H1 (cell line): ENCODE results near the gene GALNT12. TPM values are rescaled to one million over a fixed set of nuclear protein-coding genes. Genes with fewer than 3 reads are reported as not detected.

ENCODE experiments used
- MAFK ChIP-seq: IDR thresholded peaks from 2 replicates; pipeline ENCODE4 v1.6.1; 2012; ENCODE audit warnings: low read depth, mild to moderate bottlenecking, improper control_type of control experiment, low read length
- NRF1 ChIP-seq: IDR thresholded peaks from 2 replicates; pipeline ENCODE4 v1.6.1; 2011; ENCODE audit warnings: mild to moderate bottlenecking, low read depth, low read length, improper control_type of control experiment
- SIRT6 ChIP-seq: IDR thresholded peaks from one replicate; pipeline ENCODE4 v1.7.1; 2012; ENCODE audit warnings: low read length, inconsistent platforms
- YY1 ChIP-seq: IDR thresholded peaks from 2 replicates; pipeline ENCODE4 v1.6.1; 2011; ENCODE audit warnings: low read depth, mild to moderate bottlenecking, low read length
- polyA plus RNA-seq, 7 experiments: library from polyadenylated mRNA; depleted of rRNA in 3 of 7; stranded (reverse) in 5 of 7; unstranded in 2 of 7; fragments of >200 nt in 5 of 7; fragments of 200-250 nt in 2 of 7; gene quantifications; 1 replicate in 5 of 7; 2 replicates in 1 of 7; 4 replicates in 1 of 7; pipeline versions ENCODE4 v1.2.1 to v1.2.3, GENCODE V29; 2011 to 2013; ENCODE audit warnings: missing spikeins in 2 of 7, mixed read lengths in 2 of 7
- total RNA-seq: library from RNA; stranded (reverse); fragmentation: NEBNext Ultra II Directional; extraction: Animal tissue kit (Norgen Biotek cat#: 25700); gene quantifications from 2 replicates; pipeline ENCODE4 v1.2.1, GENCODE V29; 2021
- TF ChIP-seq, protein P1 (sequence below): fragments of 300-600 bp; sonication (generic); IDR thresholded peaks from 2 replicates; pipeline ENCODE4 v1.7.1; 2012; ENCODE audit warnings: low read length, moderate library complexity, mild to moderate bottlenecking, inconsistent platforms; ENCODE audit not compliant: insufficient replicate concordance

Gene GALNT12
- total and polyA plus RNA-seq, 2 of the 8 experiments (the other 6 are each of a cell fraction or from before 2014, with no cell fraction given): 16.2 to 19.6 TPM

DNA sequence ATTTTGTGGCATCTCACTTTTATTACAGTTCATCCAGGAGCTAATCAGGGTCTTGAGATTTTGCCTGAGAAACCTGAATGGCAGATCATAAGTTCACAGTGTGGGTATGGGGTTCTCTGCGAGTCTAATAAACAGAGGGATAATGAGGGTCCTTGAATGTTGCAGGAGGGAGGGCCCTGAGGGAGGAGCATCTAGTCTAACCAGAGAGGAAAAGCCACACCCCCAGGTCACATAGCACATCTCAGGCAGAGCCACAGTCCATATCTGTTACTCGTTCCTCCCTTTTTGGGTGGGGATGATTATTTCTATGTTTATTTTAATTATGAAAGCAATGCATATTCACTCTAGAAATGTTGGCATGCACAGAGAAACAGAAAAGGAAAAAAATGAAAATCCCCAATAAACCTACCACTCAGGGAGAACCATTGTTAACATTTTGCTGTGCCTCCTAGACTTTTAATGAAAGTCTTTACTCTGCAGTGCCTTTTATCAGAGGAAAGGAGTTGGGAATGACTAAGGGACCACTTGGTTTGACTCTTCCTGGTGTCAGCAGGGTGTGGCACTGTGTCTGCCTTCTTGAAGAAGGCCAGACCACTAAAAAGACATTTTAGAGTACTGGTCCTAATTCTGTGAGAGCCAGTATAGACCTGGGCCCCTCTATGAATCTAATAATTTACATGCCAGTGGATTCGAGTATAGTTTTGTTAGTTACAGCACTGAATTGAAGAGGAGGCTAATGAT, 2.8 kb downstream of the GALNT12 start (continued):
- TF ChIP-seq, protein P1, sequence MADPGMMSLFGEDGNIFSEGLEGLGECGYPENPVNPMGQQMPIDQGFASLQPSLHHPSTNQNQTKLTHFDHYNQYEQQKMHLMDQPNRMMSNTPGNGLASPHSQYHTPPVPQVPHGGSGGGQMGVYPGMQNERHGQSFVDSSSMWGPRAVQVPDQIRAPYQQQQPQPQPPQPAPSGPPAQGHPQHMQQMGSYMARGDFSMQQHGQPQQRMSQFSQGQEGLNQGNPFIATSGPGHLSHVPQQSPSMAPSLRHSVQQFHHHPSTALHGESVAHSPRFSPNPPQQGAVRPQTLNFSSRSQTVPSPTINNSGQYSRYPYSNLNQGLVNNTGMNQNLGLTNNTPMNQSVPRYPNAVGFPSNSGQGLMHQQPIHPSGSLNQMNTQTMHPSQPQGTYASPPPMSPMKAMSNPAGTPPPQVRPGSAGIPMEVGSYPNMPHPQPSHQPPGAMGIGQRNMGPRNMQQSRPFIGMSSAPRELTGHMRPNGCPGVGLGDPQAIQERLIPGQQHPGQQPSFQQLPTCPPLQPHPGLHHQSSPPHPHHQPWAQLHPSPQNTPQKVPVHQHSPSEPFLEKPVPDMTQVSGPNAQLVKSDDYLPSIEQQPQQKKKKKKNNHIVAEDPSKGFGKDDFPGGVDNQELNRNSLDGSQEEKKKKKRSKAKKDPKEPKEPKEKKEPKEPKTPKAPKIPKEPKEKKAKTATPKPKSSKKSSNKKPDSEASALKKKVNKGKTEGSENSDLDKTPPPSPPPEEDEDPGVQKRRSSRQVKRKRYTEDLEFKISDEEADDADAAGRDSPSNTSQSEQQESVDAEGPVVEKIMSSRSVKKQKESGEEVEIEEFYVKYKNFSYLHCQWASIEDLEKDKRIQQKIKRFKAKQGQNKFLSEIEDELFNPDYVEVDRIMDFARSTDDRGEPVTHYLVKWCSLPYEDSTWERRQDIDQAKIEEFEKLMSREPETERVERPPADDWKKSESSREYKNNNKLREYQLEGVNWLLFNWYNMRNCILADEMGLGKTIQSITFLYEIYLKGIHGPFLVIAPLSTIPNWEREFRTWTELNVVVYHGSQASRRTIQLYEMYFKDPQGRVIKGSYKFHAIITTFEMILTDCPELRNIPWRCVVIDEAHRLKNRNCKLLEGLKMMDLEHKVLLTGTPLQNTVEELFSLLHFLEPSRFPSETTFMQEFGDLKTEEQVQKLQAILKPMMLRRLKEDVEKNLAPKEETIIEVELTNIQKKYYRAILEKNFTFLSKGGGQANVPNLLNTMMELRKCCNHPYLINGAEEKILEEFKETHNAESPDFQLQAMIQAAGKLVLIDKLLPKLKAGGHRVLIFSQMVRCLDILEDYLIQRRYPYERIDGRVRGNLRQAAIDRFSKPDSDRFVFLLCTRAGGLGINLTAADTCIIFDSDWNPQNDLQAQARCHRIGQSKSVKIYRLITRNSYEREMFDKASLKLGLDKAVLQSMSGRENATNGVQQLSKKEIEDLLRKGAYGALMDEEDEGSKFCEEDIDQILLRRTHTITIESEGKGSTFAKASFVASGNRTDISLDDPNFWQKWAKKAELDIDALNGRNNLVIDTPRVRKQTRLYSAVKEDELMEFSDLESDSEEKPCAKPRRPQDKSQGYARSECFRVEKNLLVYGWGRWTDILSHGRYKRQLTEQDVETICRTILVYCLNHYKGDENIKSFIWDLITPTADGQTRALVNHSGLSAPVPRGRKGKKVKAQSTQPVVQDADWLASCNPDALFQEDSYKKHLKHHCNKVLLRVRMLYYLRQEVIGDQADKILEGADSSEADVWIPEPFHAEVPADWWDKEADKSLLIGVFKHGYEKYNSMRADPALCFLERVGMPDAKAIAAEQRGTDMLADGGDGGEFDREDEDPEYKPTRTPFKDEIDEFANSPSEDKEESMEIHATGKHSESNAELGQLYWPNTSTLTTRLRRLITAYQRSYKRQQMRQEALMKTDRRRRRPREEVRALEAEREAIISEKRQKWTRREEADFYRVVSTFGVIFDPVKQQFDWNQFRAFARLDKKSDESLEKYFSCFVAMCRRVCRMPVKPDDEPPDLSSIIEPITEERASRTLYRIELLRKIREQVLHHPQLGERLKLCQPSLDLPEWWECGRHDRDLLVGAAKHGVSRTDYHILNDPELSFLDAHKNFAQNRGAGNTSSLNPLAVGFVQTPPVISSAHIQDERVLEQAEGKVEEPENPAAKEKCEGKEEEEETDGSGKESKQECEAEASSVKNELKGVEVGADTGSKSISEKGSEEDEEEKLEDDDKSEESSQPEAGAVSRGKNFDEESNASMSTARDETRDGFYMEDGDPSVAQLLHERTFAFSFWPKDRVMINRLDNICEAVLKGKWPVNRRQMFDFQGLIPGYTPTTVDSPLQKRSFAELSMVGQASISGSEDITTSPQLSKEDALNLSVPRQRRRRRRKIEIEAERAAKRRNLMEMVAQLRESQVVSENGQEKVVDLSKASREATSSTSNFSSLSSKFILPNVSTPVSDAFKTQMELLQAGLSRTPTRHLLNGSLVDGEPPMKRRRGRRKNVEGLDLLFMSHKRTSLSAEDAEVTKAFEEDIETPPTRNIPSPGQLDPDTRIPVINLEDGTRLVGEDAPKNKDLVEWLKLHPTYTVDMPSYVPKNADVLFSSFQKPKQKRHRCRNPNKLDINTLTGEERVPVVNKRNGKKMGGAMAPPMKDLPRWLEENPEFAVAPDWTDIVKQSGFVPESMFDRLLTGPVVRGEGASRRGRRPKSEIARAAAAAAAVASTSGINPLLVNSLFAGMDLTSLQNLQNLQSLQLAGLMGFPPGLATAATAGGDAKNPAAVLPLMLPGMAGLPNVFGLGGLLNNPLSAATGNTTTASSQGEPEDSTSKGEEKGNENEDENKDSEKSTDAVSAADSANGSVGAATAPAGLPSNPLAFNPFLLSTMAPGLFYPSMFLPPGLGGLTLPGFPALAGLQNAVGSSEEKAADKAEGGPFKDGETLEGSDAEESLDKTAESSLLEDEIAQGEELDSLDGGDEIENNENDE: no peak
- TF ChIP-seq NRF1 (no peak), YY1 (no peak), MAFK (no peak), SIRT6 (no peak)
- TF ChIP-seq, all 59 proteins: peak for 0
